SK-N-SH (cell line): ENCODE results near the gene THSD7A. TPM values are rescaled to one million over a fixed set of nuclear protein-coding genes. Genes with fewer than 3 reads are reported as not detected.

Experiments
- CTCF ChIA-PET: fragments of 300-600, 350-600 bp; formaldehyde crosslinking; extraction: SDS; loops from one replicate; lab custom pipeline; 2021; lab: Yijun Ruan, JAX
- POLR2A ChIA-PET: fragments of 350-600 bp; sonication (Branson Sonifier 250); formaldehyde crosslinking; extraction: SDS; loops from one replicate; lab custom pipeline; 2020; ENCODE audit warnings: antibody characterized with exemption, inconsistent platforms; lab: Yijun Ruan, JAX
- DNase-seq: peaks from one replicate; pipeline ENCODE4 v3.0.0; 2012
- H2AFZ ChIP-seq: fragments of 200-600 bp; sonication (generic); 2 replicates; pipeline ENCODE4 v1.8.1; 2016; ENCODE audit warnings: antibody characterized with exemption, mild to moderate bottlenecking, low read depth
- H3F3A ChIP-seq: fragments of 200-600 bp; sonication (generic); replicated peaks from 2 replicates; pipeline ENCODE3; 2016; ENCODE audit warnings: antibody characterized with exemption, mild to moderate bottlenecking; ENCODE audit not compliant: insufficient read depth
- H3K27ac ChIP-seq, 2 experiments: fragments of 200-500 bp in 1 of 2; fragments of 200-600 bp in 1 of 2; sonication (Bioruptor generic) in 1 of 2; sonication (generic), shearing (Covaris generic) in 1 of 2; 2 replicates each; pipeline versions ENCODE4 v1.5.1 to v1.6.1; 2014 to 2016; ENCODE audit warnings: low read depth in 2 of 2, inconsistent platforms in 1 of 2, low read length in 1 of 2, mild to moderate bottlenecking in 1 of 2, mixed read lengths in 1 of 2
- H3K27me3 ChIP-seq: fragments of 200-600 bp; sonication (generic), shearing (Covaris generic); 2 replicates; pipeline ENCODE4 v1.6.1; 2016; ENCODE audit warnings: mixed run types; ENCODE audit not compliant: insufficient read depth
- H3K36me3 ChIP-seq, 2 experiments: fragments of 200-500 bp in 1 of 2; fragments of 200-600 bp in 1 of 2; sonication (Bioruptor generic) in 1 of 2; sonication (generic) in 1 of 2; replicated peaks in 1 of 2; 2 replicates each; pipeline versions ENCODE3 to v1.5.1; 2014 to 2016; ENCODE audit warnings: low read length in 1 of 2, mild to moderate bottlenecking in 1 of 2; ENCODE audit not compliant: insufficient read depth in 2 of 2, control insufficient read depth in 1 of 2
- H3K4me1 ChIP-seq, 2 experiments: fragments of 200-500 bp in 1 of 2; fragments of 200-600 bp in 1 of 2; sonication (Bioruptor generic) in 1 of 2; sonication (generic), shearing (Covaris generic) in 1 of 2; 2 replicates each; pipeline versions ENCODE4 v1.5.1 to v1.6.1; 2014 to 2016; ENCODE audit warnings: low read depth in 1 of 2, low read length in 1 of 2, mixed run types in 1 of 2; ENCODE audit not compliant: insufficient read depth in 2 of 2, control insufficient read depth in 1 of 2
- H3K4me2 ChIP-seq: fragments of 200-600 bp; sonication (generic), shearing (Covaris generic); 2 replicates; pipeline ENCODE4 v1.6.1; 2017; ENCODE audit warnings: mixed run types
- H3K4me3 ChIP-seq, 2 experiments: fragments of 200-500 bp in 1 of 2; fragments of 200-600 bp in 1 of 2; sonication (Bioruptor generic) in 1 of 2; sonication (generic), shearing (Covaris generic) in 1 of 2; 2 replicates each; pipeline versions ENCODE4 v1.5.1 to v1.8.1; 2014 to 2016; ENCODE audit warnings: low read depth in 2 of 2, inconsistent platforms in 1 of 2, low read length in 1 of 2, mild to moderate bottlenecking in 1 of 2, mixed read lengths in 1 of 2, moderate library complexity in 1 of 2
- H3K79me2 ChIP-seq: fragments of 200-600 bp; sonication (generic); 2 replicates; pipeline ENCODE4 v1.8.1; 2017; ENCODE audit warnings: mild to moderate bottlenecking; ENCODE audit not compliant: insufficient read depth
- H3K9ac ChIP-seq: fragments of 200-600 bp; sonication (generic); 2 replicates; pipeline ENCODE4 v1.6.1; 2017; ENCODE audit warnings: mixed run types
- H3K9me2 ChIP-seq: fragments of 200-600 bp; sonication (generic); 2 replicates; pipeline ENCODE4 v1.6.1; 2017; ENCODE audit warnings: mixed run types
- H3K9me3 ChIP-seq: fragments of 200-600 bp; sonication (generic); 2 replicates; pipeline ENCODE4 v1.6.1; 2017; ENCODE audit warnings: mixed run types, mild to moderate bottlenecking, moderate library complexity
- H4K20me1 ChIP-seq: fragments of 200-600 bp; sonication (generic); 2 replicates; pipeline ENCODE4 v1.6.1; 2017; ENCODE audit warnings: mild to moderate bottlenecking, mixed run types; ENCODE audit not compliant: insufficient read depth
- CHD2 ChIP-seq: fragments of 150-350 bp; IDR thresholded peaks from 2 replicates; pipeline ENCODE4 v1.6.1; 2018; ENCODE audit warnings: low read length; ENCODE audit not compliant: partially characterized antibody
- CTCF ChIP-seq: fragments of 200-600 bp; sonication (generic); IDR thresholded peaks from 2 replicates; pipeline ENCODE4 v1.6.1; 2017; ENCODE audit warnings: antibody characterized with exemption, mild to moderate bottlenecking, moderate library complexity
- EP300 ChIP-seq, 2 experiments: IDR thresholded peaks; 2 replicates each; pipeline versions ENCODE4 v1.4.0 to v1.6.1; 2012; ENCODE audit warnings: borderline replicate concordance in 1 of 2, low read depth in 1 of 2, low read length in 1 of 2
- FOSL2 ChIP-seq: IDR thresholded peaks from 2 replicates; pipeline ENCODE4 v1.4.0; 2012; ENCODE audit warnings: low read depth, mild to moderate bottlenecking, moderate library complexity, borderline replicate concordance
- GABPA ChIP-seq: IDR thresholded peaks from 2 replicates; pipeline ENCODE4 v1.4.0; 2012; ENCODE audit warnings: low read depth, mild to moderate bottlenecking
- GATA2 ChIP-seq: sonication (generic); formaldehyde crosslinking; IDR thresholded peaks from 2 replicates; pipeline ENCODE4 v1.5.0; 2020; ENCODE audit warnings: mild to moderate bottlenecking, missing genetic modification reagents
- IRF3 ChIP-seq: fragments of 150-350 bp; IDR thresholded peaks from 2 replicates; pipeline ENCODE4 v1.6.1; 2016; ENCODE audit warnings: mild to moderate bottlenecking, low read depth, low read length
- MAX ChIP-seq: IDR thresholded peaks from 2 replicates; pipeline ENCODE4 v1.4.0; 2012; ENCODE audit warnings: low read depth
- NFIC ChIP-seq: IDR thresholded peaks from 2 replicates; pipeline ENCODE4 v1.4.0; 2012; ENCODE audit warnings: borderline replicate concordance
- RAD21 ChIP-seq: IDR thresholded peaks from 2 replicates; pipeline ENCODE4 v1.6.1; 2012; ENCODE audit warnings: mild to moderate bottlenecking, low read length
- RCOR1 ChIP-seq: fragments of 150-350 bp; IDR thresholded peaks from 2 replicates; pipeline ENCODE4 v1.6.1; 2017; ENCODE audit warnings: antibody characterized with exemption, low read length
- RFX5 ChIP-seq: IDR thresholded peaks from 2 replicates; pipeline ENCODE4 v1.6.1; 2012; ENCODE audit warnings: mild to moderate bottlenecking, improper control_type of control experiment, low read length
- TCF12 ChIP-seq: IDR thresholded peaks from 2 replicates; pipeline ENCODE4 v1.4.0; 2012
- YY1 ChIP-seq: IDR thresholded peaks from 2 replicates; pipeline ENCODE4 v1.4.0; 2012; ENCODE audit warnings: low read depth, mild to moderate bottlenecking
- whole genome bisulfite sequencing: methylation state at CpG from one replicate; pipeline ENCODE4 v1.1.6; 2017; ENCODE audit warnings: low lambda C conversion rate; 5-methylcytosine and 5-hydroxymethylcytosine counted together
- polyA plus RNA-seq, 3 experiments: library from polyadenylated mRNA; depleted of rRNA; stranded (reverse); fragments of >200 nt; gene quantifications; 2 replicates each; pipeline ENCODE4 v1.2.3, GENCODE V29; 2012

THSD7A gene
- polyA plus RNA-seq, 1 of the 3 experiments (the other 2 are of a cell fraction): 0.16 TPM

- 50% methylated on average over 6 of the region's 6 CpGs for WGBS
- CTCF ChIA-PET: interaction anchor here (1.6 kb wide), 1 partner anchor 14 kb away, joined by 4 read pairs; no protein-coding TSS in a partner anchor
- H4K20me1 ChIP-seq: no peaks in the 10 kb centered on the region
These were observed 240.9 kb downstream of the THSD7A start for GRCh38 chr7:11591055-11591633.

More at GRCh38 chr7:11591055-11591633, 240.9 kb downstream of the THSD7A start:
- no peak for DNase-seq
- 0 out of 2 replicates have a peak, but pooled peaks cover 2% of the 10 kb centered on the region for H3K9me2 ChIP-seq
- peaks cover 0 to 16% of the 10 kb centered on the region in 2 experiments for H3K36me3 ChIP-seq
- TF ChIP-seq FOSL2 (no peak), TCF12 (no peak), GATA2 (CRISPR knock-in tag) (no peak), IRF3 (no peak), CTCF (no peak), MAX (no peak), RAD21 (no peak), RFX5 (no peak), RCOR1 (no peak), EP300 (IDR thresholded peaks at IDR 0.05; ENCODE audit: borderline replicate concordance in 1 of 2, low read depth in 1 of 2, low read length in 1 of 2) (no peak), CHD2 (no peak), NFIC (no peak), GABPA (no peak), YY1 (no peak)
- no peaks in the 10 kb centered on the region for H3K9me3 ChIP-seq
- H3K9ac ChIP-seq: no peak overlapping the region
- no peaks in the 10 kb centered on the region for H3F3A ChIP-seq
- H3K4me3 ChIP-seq: no peak overlapping the region
- no peak overlapping the region for H2AFZ ChIP-seq
- H3K27me3 ChIP-seq: no peaks in the 10 kb centered on the region
- H3K27ac ChIP-seq: no peak overlapping the region; a peak in 1 of 4 replicates
- H3K79me2 ChIP-seq: no peaks in the 10 kb centered on the region
- no peak overlapping the region for H3K4me2 ChIP-seq
- POLR2A ChIA-PET: no interaction called here
- peaks cover 4 to 15% of the 10 kb centered on the region in 2 experiments; a peak in 2 of 4 replicates for H3K4me1 ChIP-seq
